Bronchial epithelial cell (primary cell): ENCODE measurements around the gene MAP2K4. TPM values are rescaled to one million over a fixed set of nuclear protein-coding genes. Genes with fewer than 3 reads are reported as not detected.

ENCODE experiments used
- DNase-seq: peaks from one replicate; pipeline ENCODE4 v3.0.0-alpha.2; 2010; ENCODE audit warnings: low read depth
- FAIRE-seq: peaks from 2 replicates; lab custom pipeline; 2011; peaks lifted over from hg19 to GRCh38; lab: Jason Lieb, UNC
- H3K27me3 ChIP-seq: 2 replicates; pipeline ENCODE4 v1.5.1; 2011; ENCODE audit warnings: low read length; ENCODE audit not compliant: control insufficient read depth, insufficient read depth
- H3K36me3 ChIP-seq: 2 replicates; pipeline ENCODE4 v1.5.1; 2011; ENCODE audit warnings: low read length; ENCODE audit not compliant: control insufficient read depth, insufficient read depth
- H3K4me3 ChIP-seq: 2 replicates; pipeline ENCODE4 v1.5.1; 2011; ENCODE audit warnings: mild to moderate bottlenecking, low read depth, low read length, control low read depth
- CTCF ChIP-seq: IDR thresholded peaks from 2 replicates; pipeline ENCODE4 v1.5.1; 2011; ENCODE audit warnings: mild to moderate bottlenecking, moderate library complexity, low read length, control low read depth, inconsistent platforms; ENCODE audit not compliant: insufficient read depth, severe bottlenecking
- total RNA-seq: library from RNA; depleted of rRNA; stranded (reverse); fragments of >200 nt; gene quantifications from 2 replicates; pipeline ENCODE4 v1.2.1, GENCODE V29; 2014

The MAP2K4 gene
- total RNA-seq, 1 donor from 2014 or later: 27.9 TPM

- no peak for DNase-seq
- no peaks in the 10 kb centered on the region for H3K27me3 ChIP-seq
- H3K4me3 ChIP-seq: no peak overlapping the region
- FAIRE-seq: no peak
- H3K36me3 ChIP-seq: no peaks in the 10 kb centered on the region
- no peak for TF ChIP-seq CTCF
Observed at GRCh38 chr17:12067485-12067884, 46.8 kb downstream of the MAP2K4 start.

DNA sequence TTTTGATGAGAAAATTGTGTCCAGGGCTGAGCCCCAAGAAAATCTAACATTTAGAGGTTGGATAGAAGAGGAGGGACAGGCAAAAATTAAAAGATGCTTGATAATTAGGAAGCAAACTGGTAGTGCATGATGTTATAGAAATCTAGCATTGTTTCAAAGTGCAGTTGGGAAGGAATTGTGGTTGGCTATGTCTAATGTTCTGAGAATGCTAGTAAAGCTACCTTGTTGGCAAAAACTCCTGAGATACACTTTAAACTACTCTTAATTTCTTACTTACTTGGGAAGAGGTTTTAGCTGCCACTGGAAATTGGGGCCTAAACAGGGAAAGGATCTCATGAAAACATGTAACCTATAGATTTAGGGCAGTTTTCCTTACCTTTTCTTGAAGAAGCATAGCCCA is 48.3 kb downstream of the MAP2K4 start:
- DNase-seq (no peak), FAIRE-seq (no peak)
- no peaks in the 10 kb centered on the region for H3K36me3 ChIP-seq
- TF ChIP-seq CTCF: no peak
- H3K27me3 ChIP-seq: no peaks in the 10 kb centered on the region
- H3K4me3 ChIP-seq: no peak overlapping the region

GRCh38 chr17:12070561-12070960 is 49.9 kb downstream of the MAP2K4 start:
- FAIRE-seq: no peak
- Histone ChIP-seq H3K36me3 (no peaks in the 10 kb centered on the region), H3K27me3 (no peaks in the 10 kb centered on the region), H3K4me3 (no peak overlapping the region)
- peak; percentile 19 for DNase-seq
- TF ChIP-seq CTCF: no peak

DNA sequence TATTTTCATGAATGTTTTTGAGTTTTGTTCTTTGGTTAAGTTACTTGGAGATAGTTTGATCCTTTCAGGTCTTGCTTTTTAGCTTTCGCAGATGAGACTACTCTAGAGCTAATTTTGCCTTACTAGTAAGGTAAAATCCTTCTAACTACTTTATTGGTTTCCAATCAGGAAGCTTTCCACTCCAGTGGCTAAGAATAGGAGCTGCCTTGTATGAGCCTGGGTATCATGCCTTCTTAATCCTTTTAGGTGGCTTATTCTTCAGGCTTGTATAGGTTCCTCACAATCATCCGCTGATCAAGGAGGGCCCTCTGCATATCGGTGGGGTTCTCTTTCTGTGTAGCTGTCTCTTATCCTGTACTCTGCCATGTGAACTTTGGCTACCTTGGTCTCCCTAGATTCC is 53.7 kb downstream of the MAP2K4 start:
- no peak overlapping the region for H3K4me3 ChIP-seq
- peaks cover 2% of the 10 kb centered on the region for H3K36me3 ChIP-seq
- no peak for TF ChIP-seq CTCF
- DNase-seq (no peak), FAIRE-seq (no peak)
- H3K27me3 ChIP-seq: no peaks in the 10 kb centered on the region

DNA sequence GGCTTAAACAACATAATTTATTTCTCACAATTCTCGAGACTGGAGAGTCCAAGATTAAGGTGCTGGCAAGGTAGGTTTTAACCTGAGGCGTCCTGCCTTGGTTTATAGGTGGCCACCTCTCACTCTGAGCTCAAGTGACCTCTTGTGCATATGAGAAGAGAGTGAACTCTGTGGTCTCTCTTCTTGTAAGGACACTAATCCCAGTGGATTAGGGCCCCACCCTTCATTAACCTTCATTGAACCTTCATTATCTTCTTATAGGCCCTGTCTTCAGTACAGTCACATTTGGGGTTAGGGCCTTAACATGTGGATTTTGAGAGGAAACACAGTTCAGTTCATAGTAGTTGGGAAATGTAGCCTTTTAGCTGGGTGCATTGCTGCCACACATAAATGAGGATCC is 57.1 kb downstream of the MAP2K4 start:
- TF ChIP-seq CTCF: no peak
- no peak for FAIRE-seq
- H3K4me3 ChIP-seq: no peak overlapping the region
- no peaks in the 10 kb centered on the region for H3K27me3 ChIP-seq
- H3K36me3 ChIP-seq: peaks cover 3% of the 10 kb centered on the region
- DNase-seq: no peak

GRCh38 chr17:12078791-12079190 is 58.1 kb downstream of the MAP2K4 start:
- H3K36me3 ChIP-seq: peaks cover 3% of the 10 kb centered on the region
- peak; percentile 77 for DNase-seq

More at GRCh38 chr17:12078791-12079190, 58.1 kb downstream of the MAP2K4 start:
- Histone ChIP-seq H3K4me3 (no peak overlapping the region), H3K27me3 (no peaks in the 10 kb centered on the region)
- no peak for TF ChIP-seq CTCF
- no peak for FAIRE-seq
